HAP-1 (cell line): ENCODE results near the gene AP5Z1.
A peak's percentile ranks its signal among the peaks of the same experiment; 100 is the strongest.
"Not testable (repeated sequence)": the region's sequence is repeated elsewhere in the genome, so short reads cannot be mapped to it uniquely, and the experiment has no call there.

ENCODE experiments used
- DNase-seq, 2 experiments: peaks; one replicate each; pipeline ENCODE4 v3.0.0-alpha.2; 2016 to 2020; ENCODE audit warnings: low spot score in 2 of 2
- H3K27me3 ChIP-seq: fragments of 250-450 bp; sonication (Bioruptor Pico); 2 replicates; pipeline ENCODE4 v1.5.1; 2020; ENCODE audit warnings: low read depth, mild to moderate bottlenecking, moderate library complexity
- H3K36me3 ChIP-seq: fragments of 250-450 bp; sonication (Bioruptor Pico); replicated peaks from 2 replicates; pipeline ENCODE4 v1.5.1; 2020; ENCODE audit warnings: mild to moderate bottlenecking
- H3K4me1 ChIP-seq: fragments of 250-450 bp; sonication (Bioruptor Pico); 2 replicates; pipeline ENCODE4 v1.5.1; 2020; ENCODE audit warnings: mild to moderate bottlenecking
- H3K4me3 ChIP-seq: fragments of 250-450 bp; sonication (Bioruptor Pico); 2 replicates; pipeline ENCODE4 v1.5.1; 2020; ENCODE audit warnings: mild to moderate bottlenecking, moderate library complexity
- H3K9me3 ChIP-seq: fragments of 250-450 bp; sonication (Bioruptor Pico); 2 replicates; pipeline ENCODE4 v1.5.1; 2020; ENCODE audit warnings: mild to moderate bottlenecking, moderate library complexity
- in situ Hi-C: fragments of 300-500 bp; cut with MboI; formaldehyde crosslinking; loops from 3 replicates; pipeline ENCODE4 v1.14.3; 2020; ENCODE audit warnings: low sequenced_read_pairs, inconsistent platforms, mixed read lengths

AP5Z1 gene

GRCh38 chr7:4791101-4791737 lies 15.8 kb downstream of the AP5Z1 start:
- no peaks in the 10 kb centered on the region for H3K9me3 ChIP-seq
- in situ Hi-C loops: no loop called here
- H3K36me3 ChIP-seq: peaks cover 2% of the 10 kb centered on the region
- no peaks in the 10 kb centered on the region for H3K4me1 ChIP-seq
- no peak overlapping the region for H3K4me3 ChIP-seq
- H3K27me3 ChIP-seq: no peaks in the 10 kb centered on the region
- no peak for DNase-seq

GRCh38 chr7:4791738-4792536 lies 16.5 kb downstream of the AP5Z1 start:
- H3K9me3 ChIP-seq: no peaks in the 10 kb centered on the region
- in situ Hi-C loops: no loop called here
- DNase-seq: peak in 1 of 2 experiments; percentile 58
- peaks cover 2% of the 10 kb centered on the region for H3K36me3 ChIP-seq
- no peak overlapping the region for H3K4me3 ChIP-seq
- H3K4me1 ChIP-seq: no peaks in the 10 kb centered on the region
- no peaks in the 10 kb centered on the region for H3K27me3 ChIP-seq

- H3K27me3 ChIP-seq: no peaks in the 10 kb centered on the region
- no peaks in the 10 kb centered on the region for H3K9me3 ChIP-seq
- H3K4me3 ChIP-seq: no peak overlapping the region
- peaks cover 2% of the 10 kb centered on the region for H3K36me3 ChIP-seq
- in situ Hi-C loops: no loop called here
- DNase-seq: no peak
- no peaks in the 10 kb centered on the region for H3K4me1 ChIP-seq
These were observed 17.2 kb downstream of the AP5Z1 start for GRCh38 chr7:4792537-4793126.

- H3K36me3 ChIP-seq, H3K4me3 ChIP-seq, in situ Hi-C loops, DNase-seq, H3K27me3 ChIP-seq, H3K9me3 ChIP-seq, H3K4me1 ChIP-seq: not testable (repeated sequence)
These were observed 18.1 kb downstream of the AP5Z1 start for GRCh38 chr7:4793385-4793993.

- H3K9me3 ChIP-seq, DNase-seq, H3K4me1 ChIP-seq, H3K27me3 ChIP-seq, in situ Hi-C loops, H3K4me3 ChIP-seq, H3K36me3 ChIP-seq: not testable (repeated sequence)
These were observed 18.7 kb downstream of the AP5Z1 start for GRCh38 chr7:4794171-4794570.

- H3K27me3 ChIP-seq: no peaks in the 10 kb centered on the region
- peaks cover 2% of the 10 kb centered on the region; the same call in 1 of the 2 replicates for H3K36me3 ChIP-seq
- in situ Hi-C loops: loop anchor here (5.0 kb wide), 1 partner anchor 293 kb away; no protein-coding TSS in a partner anchor
- no peaks in the 10 kb centered on the region for H3K9me3 ChIP-seq
- no peak for DNase-seq
- no peak overlapping the region for H3K4me3 ChIP-seq
- no peaks in the 10 kb centered on the region for H3K4me1 ChIP-seq
These were observed 19.3 kb downstream of the AP5Z1 start for GRCh38 chr7:4794591-4795350.

GRCh38 chr7:4796453-4796852 lies 21.0 kb downstream of the AP5Z1 start:
- Histone ChIP-seq H3K36me3 (peaks cover 2% of the 10 kb centered on the region; the same call in 1 of the 2 replicates), H3K4me3 (no peak overlapping the region), H3K27me3 (no peaks in the 10 kb centered on the region), H3K9me3 (no peaks in the 10 kb centered on the region), H3K4me1 (no peaks in the 10 kb centered on the region)
- no peak for DNase-seq
- in situ Hi-C loops: loop anchor here (5.0 kb wide), 1 partner anchor 291 kb away; no protein-coding TSS in a partner anchor

- Histone ChIP-seq H3K9me3 (no peaks in the 10 kb centered on the region), H3K4me1 (no peaks in the 10 kb centered on the region), H3K27me3 (no peaks in the 10 kb centered on the region), H3K36me3 (no peaks in the 10 kb centered on the region), H3K4me3 (no peak overlapping the region)
- in situ Hi-C loops: loop anchor here (5.0 kb wide), 1 partner anchor 289 kb away; no protein-coding TSS in a partner anchor
- peak; percentile 45 to 82 for DNase-seq
These were observed 22.7 kb downstream of the AP5Z1 start for GRCh38 chr7:4797858-4798705.

- Histone ChIP-seq H3K9me3 (no peaks in the 10 kb centered on the region), H3K4me1 (no peaks in the 10 kb centered on the region), H3K36me3 (no peaks in the 10 kb centered on the region), H3K27me3 (no peaks in the 10 kb centered on the region), H3K4me3 (no peak overlapping the region)
- in situ Hi-C loops: loop anchor here (5.0 kb wide), 1 partner anchor 289 kb away; no protein-coding TSS in a partner anchor
- DNase-seq: no peak
These were observed 23.3 kb downstream of the AP5Z1 start for GRCh38 chr7:4798706-4799235.

GRCh38 chr7:4799508-4800268 lies 24.3 kb downstream of the AP5Z1 start:
- no peaks in the 10 kb centered on the region for H3K4me1 ChIP-seq
- DNase-seq: no peak
- H3K9me3 ChIP-seq: no peaks in the 10 kb centered on the region
- in situ Hi-C loops: loop anchor here (5.0 kb wide), 1 partner anchor 288 kb away; no protein-coding TSS in a partner anchor
- no peaks in the 10 kb centered on the region for H3K36me3 ChIP-seq
- no peaks in the 10 kb centered on the region for H3K27me3 ChIP-seq
- no peak overlapping the region for H3K4me3 ChIP-seq

GRCh38 chr7:4800487-4800886 lies 25.1 kb downstream of the AP5Z1 start:
- Histone ChIP-seq H3K36me3 (no peaks in the 10 kb centered on the region), H3K4me1 (no peaks in the 10 kb centered on the region), H3K4me3 (no peak overlapping the region), H3K27me3 (no peaks in the 10 kb centered on the region), H3K9me3 (no peaks in the 10 kb centered on the region)
- in situ Hi-C loops: no loop called here
- no peak for DNase-seq
